ENCODE results near the gene SLC15A4. TPM values are rescaled to one million over a fixed set of nuclear protein-coding genes. Genes with fewer than 3 reads are reported as not detected.
"Not testable (repeated sequence)": the region's sequence is repeated elsewhere in the genome, so short reads cannot be mapped to it uniquely, and the experiment has no call there.

SLC15A4 gene
- total RNA-seq, 1 experiment from 2014 or later: 32.0 TPM

DNA sequence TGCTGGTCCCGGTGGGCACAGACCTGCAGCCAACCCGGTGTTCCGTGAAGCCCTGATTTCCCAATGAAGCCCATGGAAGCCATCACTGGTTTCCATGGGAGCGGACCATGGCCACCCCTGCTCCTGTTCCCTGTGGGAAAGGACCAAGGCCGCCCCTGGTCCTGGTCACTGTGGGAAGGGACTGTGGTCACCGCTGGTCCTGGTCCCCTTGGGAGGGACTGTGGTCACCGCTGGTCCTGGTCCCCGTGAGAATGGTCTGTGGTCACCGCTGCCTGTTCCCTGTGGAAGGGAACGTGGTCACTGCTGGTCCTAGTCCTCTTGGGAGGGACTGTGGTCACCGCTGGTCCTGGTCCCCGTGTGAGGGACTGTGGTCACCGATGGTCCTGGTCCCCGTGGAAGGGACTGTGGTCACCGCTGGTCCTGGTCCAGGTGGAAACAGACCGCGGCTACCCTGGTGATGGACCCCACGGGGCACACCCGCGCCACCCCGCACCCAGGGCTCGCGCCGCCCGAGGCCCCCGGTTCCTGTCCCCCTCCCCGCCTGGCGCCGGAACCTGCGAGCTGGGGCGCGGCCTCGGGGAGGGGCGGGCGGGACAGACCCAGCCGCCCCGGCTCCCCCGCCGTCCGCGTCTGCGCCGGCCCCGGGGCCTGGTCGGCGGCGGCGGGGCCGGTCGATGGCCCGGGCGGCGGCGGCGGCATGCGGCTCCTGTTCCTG lies 29.3 kb upstream of the SLC15A4 start, which contains the start of gene GLT1D1:
TSS of gene GLT1D1 (plus strand) at position 594 of the 715 bp plus-strand sequence. CDS start at position 698, 104 bp downstream.
- ChIA-PET POLR2A (no interaction called here), CTCF (no interaction called here)
- intact Hi-C loops (cut with micrococcal nuclease): no loop called here
- no TSS peak for BruUV-seq (replicated peaks)
- Mint-ChIP-seq H3K4me3 (ENCODE audit: unreplicated experiment) (no peak within 1 kb of the TSS), H3K27ac (ENCODE audit: low read depth, unreplicated experiment) (no peak within 1 kb of the TSS), H3K27me3 (ENCODE audit: insufficient read depth, unreplicated experiment) (no peaks in the 10 kb centered on the region), H3K4me1 (ENCODE audit: insufficient read depth, unreplicated experiment) (no peaks in the 10 kb centered on the region), H3K9me3 (ENCODE audit: unreplicated experiment) (peaks cover 14% of the 10 kb centered on the region), H3K36me3 (ENCODE audit: insufficient read depth, unreplicated experiment) (no peaks in the 10 kb centered on the region)
- TF ChIP-seq CTCF (IDR thresholded peaks at IDR 0.05; ENCODE audit: unreplicated experiment): no peak
- DNase-seq (ENCODE audit: unreplicated experiment): no peak

DNA sequence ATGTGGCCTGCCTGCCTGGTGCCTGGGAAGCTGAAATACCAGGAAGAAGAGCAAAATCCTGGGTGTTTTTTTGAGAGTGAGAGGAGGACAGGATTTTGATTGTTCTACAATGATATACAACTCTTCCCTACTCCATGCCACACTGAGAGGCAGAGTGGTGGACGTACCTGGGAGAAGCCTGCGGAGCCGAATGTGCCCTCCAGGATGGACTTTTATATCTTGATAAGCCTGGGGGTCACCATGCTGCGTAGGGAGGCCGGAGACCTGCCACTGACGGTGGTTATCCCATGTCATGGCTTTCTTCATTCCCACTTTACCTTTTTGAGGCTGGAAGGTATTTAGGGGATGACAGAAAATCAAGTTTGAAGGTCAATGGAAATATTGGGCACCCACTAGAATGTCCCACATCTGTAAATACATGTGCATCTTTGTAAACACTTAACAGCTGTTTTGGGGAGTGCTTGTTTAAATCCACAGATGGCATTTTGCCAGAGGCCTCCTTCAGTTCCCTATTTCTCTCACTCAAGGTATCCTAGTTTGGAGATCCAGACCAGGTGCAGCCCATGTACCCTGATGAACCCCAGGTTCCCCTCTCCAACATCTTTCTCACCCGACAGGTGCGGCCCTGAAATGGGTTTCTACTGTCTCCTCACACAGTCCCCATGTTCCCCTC lies 28.4 kb upstream of the SLC15A4 start:
- Mint-ChIP-seq H3K27ac (ENCODE audit: low read depth, unreplicated experiment) (no peak overlapping the region), H3K36me3 (ENCODE audit: insufficient read depth, unreplicated experiment) (no peaks in the 10 kb centered on the region), H3K4me3 (ENCODE audit: unreplicated experiment) (no peak overlapping the region), H3K9me3 (ENCODE audit: unreplicated experiment) (peaks cover 17% of the 10 kb centered on the region), H3K4me1 (ENCODE audit: insufficient read depth, unreplicated experiment) (no peaks in the 10 kb centered on the region), H3K27me3 (ENCODE audit: insufficient read depth, unreplicated experiment) (no peaks in the 10 kb centered on the region)
- TF ChIP-seq CTCF (IDR thresholded peaks at IDR 0.05; ENCODE audit: unreplicated experiment): no peak
- ChIA-PET POLR2A (no interaction called here), CTCF (no interaction called here)
- intact Hi-C loops (cut with micrococcal nuclease): no loop called here
- DNase-seq (ENCODE audit: unreplicated experiment): no peak
- no TSS peak for BruUV-seq (replicated peaks)

- H3K27ac Mint-ChIP-seq (ENCODE audit: low read depth, unreplicated experiment); POLR2A ChIA-PET; H3K27me3 Mint-ChIP-seq (ENCODE audit: insufficient read depth, unreplicated experiment); H3K36me3 Mint-ChIP-seq (ENCODE audit: insufficient read depth, unreplicated experiment); DNase-seq (ENCODE audit: unreplicated experiment); intact Hi-C loops (cut with micrococcal nuclease); BruUV-seq (replicated peaks); CTCF ChIA-PET; H3K4me1 Mint-ChIP-seq (ENCODE audit: insufficient read depth, unreplicated experiment); H3K4me3 Mint-ChIP-seq (ENCODE audit: unreplicated experiment): not testable (repeated sequence)
- peaks cover 17% of the 10 kb centered on the region for H3K9me3 Mint-ChIP-seq (ENCODE audit: unreplicated experiment)
Measured at GRCh38 chr12:128851429-128851828, 27.7 kb upstream of the SLC15A4 start.

DNA sequence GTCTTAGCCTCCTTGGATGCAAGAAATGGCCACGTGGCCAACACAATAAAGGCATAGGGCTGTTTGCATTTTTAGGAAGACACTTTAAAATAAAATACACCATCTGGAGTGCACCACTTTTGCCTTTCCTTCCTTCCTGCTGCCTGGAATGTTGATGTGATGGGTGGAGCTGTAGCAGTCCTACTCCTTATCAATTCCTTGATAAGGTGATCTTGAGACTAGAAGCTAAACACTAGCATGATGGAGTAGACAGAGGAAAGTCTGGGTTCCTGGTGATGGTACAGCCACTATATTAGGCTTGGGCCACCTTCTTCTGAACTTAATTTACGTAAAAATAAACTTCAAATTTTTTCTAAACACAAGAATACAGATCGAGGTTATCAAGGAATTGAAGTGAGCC lies 26.6 kb upstream of the SLC15A4 start:
- POLR2A ChIA-PET: no interaction called here
- H3K4me3 Mint-ChIP-seq (ENCODE audit: unreplicated experiment): no peak overlapping the region

DNA sequence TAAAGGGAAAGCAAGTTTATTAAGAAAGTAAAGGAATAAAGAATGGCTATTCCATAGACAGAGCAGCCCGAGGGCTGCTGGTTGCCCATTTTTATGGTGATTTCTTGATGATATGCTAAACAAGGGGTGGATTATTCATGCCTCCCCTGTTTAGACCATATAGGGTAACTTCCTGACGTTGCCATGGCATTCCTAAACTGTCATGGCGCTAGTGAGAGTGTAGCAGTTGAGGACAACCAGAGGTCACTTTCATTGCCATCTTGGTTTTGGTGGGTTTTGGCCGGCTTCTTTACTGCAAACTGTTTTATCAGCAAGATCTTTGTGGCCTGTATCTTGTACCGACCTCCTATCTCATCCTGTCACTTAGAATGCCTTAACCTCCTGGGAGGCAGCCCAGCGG lies 26.0 kb upstream of the SLC15A4 start:
- H3K9me3 Mint-ChIP-seq (ENCODE audit: unreplicated experiment): peaks cover 17% of the 10 kb centered on the region
- CTCF ChIA-PET; H3K27me3 Mint-ChIP-seq (ENCODE audit: insufficient read depth, unreplicated experiment); H3K4me3 Mint-ChIP-seq (ENCODE audit: unreplicated experiment); H3K4me1 Mint-ChIP-seq (ENCODE audit: insufficient read depth, unreplicated experiment); H3K36me3 Mint-ChIP-seq (ENCODE audit: insufficient read depth, unreplicated experiment); BruUV-seq (replicated peaks); DNase-seq (ENCODE audit: unreplicated experiment); POLR2A ChIA-PET; H3K27ac Mint-ChIP-seq (ENCODE audit: low read depth, unreplicated experiment); intact Hi-C loops (cut with micrococcal nuclease): not testable (repeated sequence)

More for the DNA sequence above, 26.6 kb upstream of the SLC15A4 start:
- intact Hi-C loops (cut with micrococcal nuclease): no loop called here
- no TSS peak for BruUV-seq (replicated peaks)
- Mint-ChIP-seq H3K27me3 (ENCODE audit: insufficient read depth, unreplicated experiment) (no peaks in the 10 kb centered on the region), H3K9me3 (ENCODE audit: unreplicated experiment) (peaks cover 17% of the 10 kb centered on the region), H3K36me3 (ENCODE audit: insufficient read depth, unreplicated experiment) (no peaks in the 10 kb centered on the region), H3K27ac (ENCODE audit: low read depth, unreplicated experiment) (no peak overlapping the region), H3K4me1 (ENCODE audit: insufficient read depth, unreplicated experiment) (no peaks in the 10 kb centered on the region)
- no peak for DNase-seq (ENCODE audit: unreplicated experiment)
- no peak for TF ChIP-seq CTCF (IDR thresholded peaks at IDR 0.05; ENCODE audit: unreplicated experiment)
- CTCF ChIA-PET: no interaction called here

Measured in MCF 10A (cell line).